Endothelial cell of umbilical vein (primary cell): ENCODE data around the gene M1AP.

Experiments
- EZH2 ChIP-seq: IDR thresholded peaks from 2 replicates; pipeline ENCODE4 v1.6.1; 2012; ENCODE audit warnings: borderline replicate concordance, low read depth, mild to moderate bottlenecking, moderate library complexity, low read length, inconsistent platforms; ENCODE audit not compliant: severe bottlenecking
- POLR2A ChIP-seq: IDR thresholded peaks from 2 replicates; pipeline ENCODE4 v1.6.1; 2012; ENCODE audit warnings: low read depth, mild to moderate bottlenecking, control low read depth, low read length
- POLR2AphosphoS5 ChIP-seq: IDR thresholded peaks from 2 replicates; pipeline ENCODE4 v1.6.1; 2012; ENCODE audit warnings: low read depth, mild to moderate bottlenecking, control low read depth, low read length, moderate library complexity; ENCODE audit not compliant: insufficient read depth
- TF ChIP-seq, protein P1 (sequence below), 2 donors: IDR thresholded peaks; 1 replicate in 1 of 2; 2 replicates in 1 of 2; pipeline ENCODE4 v1.5.1; 2011; ENCODE audit warnings: low read length in 2 of 2, mild to moderate bottlenecking in 2 of 2, moderate library complexity in 2 of 2, control low read depth in 1 of 2, inconsistent platforms in 1 of 2, low read depth in 1 of 2; ENCODE audit not compliant: insufficient read depth in 1 of 2; ENCODE audit errors: extremely low read depth in 1 of 2
- TF ChIP-seq, protein P2 (sequence below): IDR thresholded peaks from 2 replicates; pipeline ENCODE4 v1.6.1; 2011; ENCODE audit not compliant: insufficient read depth, insufficient read length

DNA sequence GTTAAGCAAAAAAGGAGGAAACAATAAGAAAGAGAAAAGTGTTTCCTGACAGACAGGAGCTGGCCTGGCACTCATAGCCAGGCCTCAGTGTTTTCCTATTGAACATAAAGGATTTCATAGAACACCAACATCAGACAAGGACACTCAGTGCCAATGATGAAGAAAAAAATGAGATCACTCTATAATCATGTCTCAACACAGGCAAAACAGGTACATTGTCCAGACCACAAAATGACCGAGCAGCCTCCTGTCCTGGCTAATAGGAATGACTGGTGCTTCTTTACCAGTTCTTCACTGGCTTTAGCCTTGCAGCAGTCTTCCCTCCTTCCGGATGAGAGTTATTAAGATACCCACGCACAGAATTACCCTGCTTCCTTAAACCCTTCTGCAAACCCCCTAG, 41.5 kb upstream of the M1AP start:
- TF ChIP-seq EZH2 (no peak), POLR2A (no peak), POLR2AphosphoS5 (no peak)
- TF ChIP-seq, protein P1, sequence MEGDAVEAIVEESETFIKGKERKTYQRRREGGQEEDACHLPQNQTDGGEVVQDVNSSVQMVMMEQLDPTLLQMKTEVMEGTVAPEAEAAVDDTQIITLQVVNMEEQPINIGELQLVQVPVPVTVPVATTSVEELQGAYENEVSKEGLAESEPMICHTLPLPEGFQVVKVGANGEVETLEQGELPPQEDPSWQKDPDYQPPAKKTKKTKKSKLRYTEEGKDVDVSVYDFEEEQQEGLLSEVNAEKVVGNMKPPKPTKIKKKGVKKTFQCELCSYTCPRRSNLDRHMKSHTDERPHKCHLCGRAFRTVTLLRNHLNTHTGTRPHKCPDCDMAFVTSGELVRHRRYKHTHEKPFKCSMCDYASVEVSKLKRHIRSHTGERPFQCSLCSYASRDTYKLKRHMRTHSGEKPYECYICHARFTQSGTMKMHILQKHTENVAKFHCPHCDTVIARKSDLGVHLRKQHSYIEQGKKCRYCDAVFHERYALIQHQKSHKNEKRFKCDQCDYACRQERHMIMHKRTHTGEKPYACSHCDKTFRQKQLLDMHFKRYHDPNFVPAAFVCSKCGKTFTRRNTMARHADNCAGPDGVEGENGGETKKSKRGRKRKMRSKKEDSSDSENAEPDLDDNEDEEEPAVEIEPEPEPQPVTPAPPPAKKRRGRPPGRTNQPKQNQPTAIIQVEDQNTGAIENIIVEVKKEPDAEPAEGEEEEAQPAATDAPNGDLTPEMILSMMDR (IDR thresholded peaks at IDR 0.05; ENCODE audit: extremely low read depth in 1 of 2, insufficient read depth in 1 of 2, low read depth in 1 of 2, low read length in 2 of 2) = no peak
- TF ChIP-seq, protein P2, sequence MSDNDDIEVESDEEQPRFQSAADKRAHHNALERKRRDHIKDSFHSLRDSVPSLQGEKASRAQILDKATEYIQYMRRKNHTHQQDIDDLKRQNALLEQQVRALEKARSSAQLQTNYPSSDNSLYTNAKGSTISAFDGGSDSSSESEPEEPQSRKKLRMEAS = no peak
